Ammon's horn (tissue), 1 donor: ENCODE data around the gene ORM2.
A peak's percentile ranks its signal among the peaks of the same experiment; 100 is the strongest.

Experiments
- DNase-seq: peaks from one replicate; pipeline ENCODE4 v3.0.0-alpha.2; 2016; ENCODE audit warnings: low spot score

The ORM2 gene

GRCh38 chr9:114371343-114371944 is 41.8 kb downstream of the ORM2 start:
- no peak for DNase-seq

GRCh38 chr9:114371973-114372917 is 42.6 kb downstream of the ORM2 start:
- DNase-seq = no peak

GRCh38 chr9:114372921-114373448 is 43.3 kb downstream of the ORM2 start:
- peak; percentile 80 for DNase-seq

GRCh38 chr9:114373960-114374730 is 44.5 kb downstream of the ORM2 start:
- DNase-seq = no peak

- DNase-seq = no peak
These were observed 45.3 kb downstream of the ORM2 start for GRCh38 chr9:114374936-114375335.

- DNase-seq = no peak
These were observed 45.9 kb downstream of the ORM2 start for GRCh38 chr9:114375386-114376175.

- no peak for DNase-seq
These were observed 47.1 kb downstream of the ORM2 start for GRCh38 chr9:114376586-114377445.

GRCh38 chr9:114378016-114378415 is 48.3 kb downstream of the ORM2 start:
- DNase-seq = no peak

GRCh38 chr9:114378883-114379282 is 49.2 kb downstream of the ORM2 start:
- DNase-seq = no peak
